PFSK-1 (cell line): ENCODE data around the gene ALOX5AP. TPM values are rescaled to one million over a fixed set of nuclear protein-coding genes. Genes with fewer than 3 reads are reported as not detected.

ENCODE experiments used
- FOXP2 ChIP-seq: optimal IDR thresholded peaks from 2 replicates; pipeline ENCODE3; 2011; ENCODE audit warnings: borderline replicate concordance, control low read depth, inconsistent platforms; ENCODE audit not compliant: insufficient read depth; ENCODE audit errors: extremely low read length, extremely low read depth
- POLR2AphosphoS5 ChIP-seq: IDR thresholded peaks from 2 replicates; pipeline ENCODE4 v1.6.1; 2012; ENCODE audit warnings: low read depth, mild to moderate bottlenecking, control low read depth, low read length, moderate library complexity
- SIN3A ChIP-seq: IDR thresholded peaks from 2 replicates; pipeline ENCODE4 v1.6.1; 2012; ENCODE audit warnings: mild to moderate bottlenecking, low read length, moderate library complexity, borderline replicate concordance; ENCODE audit not compliant: insufficient read depth
- TAF1 ChIP-seq: IDR thresholded peaks from 2 replicates; pipeline ENCODE4 v1.6.1; 2012; ENCODE audit warnings: low read length, control low read depth, borderline replicate concordance; ENCODE audit not compliant: insufficient read depth
- polyA plus RNA-seq: library from polyadenylated mRNA; unstranded; fragments of >200 nt; gene quantifications from one replicate; pipeline ENCODE4 v1.2.1, GENCODE V29; 2012; ENCODE audit warnings: low read depth, missing spikeins; ENCODE audit not compliant: insufficient read length
- TF ChIP-seq, protein P1 (sequence below), 2 experiments: IDR thresholded peaks; 2 replicates each; pipeline versions ENCODE4 v1.6.1 to v1.8.0; 2011 to 2012; ENCODE audit warnings: low read depth in 2 of 2, low read length in 2 of 2, control low read depth in 1 of 2, inconsistent platforms in 1 of 2, mild to moderate bottlenecking in 1 of 2, moderate library complexity in 1 of 2; ENCODE audit not compliant: insufficient read depth in 1 of 2

The ALOX5AP gene
- 0.31 TPM for polyA plus RNA-seq

DNA sequence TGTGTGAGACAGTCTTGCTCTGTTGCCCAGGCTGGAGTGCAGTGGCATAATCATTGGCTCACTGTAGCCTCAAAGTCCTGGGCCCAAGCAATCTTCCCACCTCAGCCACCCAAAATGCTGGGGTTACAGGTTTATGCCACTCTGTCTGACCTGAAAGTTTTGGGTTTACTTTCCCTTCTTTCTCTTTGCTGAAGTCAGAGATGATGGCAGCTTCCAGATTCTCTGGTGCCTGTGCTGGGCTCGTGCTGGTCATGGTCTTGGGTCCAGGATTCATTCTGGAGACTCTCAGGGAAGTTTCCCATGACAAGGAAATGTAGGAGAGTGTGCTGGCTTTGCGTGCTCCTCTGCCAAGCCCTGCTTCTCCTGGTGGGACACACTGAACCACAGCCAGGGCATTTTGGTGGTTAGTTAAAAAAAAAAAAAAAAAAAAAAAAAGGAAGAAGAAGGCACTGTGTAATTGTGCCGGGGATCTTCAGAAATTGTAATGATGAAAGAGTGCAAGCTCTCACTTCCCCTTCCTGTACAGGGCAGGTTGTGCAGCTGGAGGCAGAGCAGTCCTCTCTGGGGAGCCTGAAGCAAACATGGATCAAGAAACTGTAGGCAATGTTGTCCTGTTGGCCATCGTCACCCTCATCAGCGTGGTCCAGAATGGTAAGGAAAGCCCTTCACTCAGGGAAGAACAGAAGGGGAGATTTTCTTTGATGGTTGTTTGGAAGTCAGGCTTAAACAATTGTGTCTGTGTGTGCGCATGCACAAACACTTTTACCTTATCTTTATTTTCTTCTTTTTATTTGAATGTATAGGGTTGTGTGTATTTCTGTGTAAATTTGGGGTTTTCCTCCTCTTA, at the start of gene ALOX5AP:
Gene ALOX5AP, plus strand, starts transcription at position 519 of the 847 bp plus-strand sequence. Its CDS starts 63 bp downstream, at position 582.
- TF ChIP-seq, protein P1, sequence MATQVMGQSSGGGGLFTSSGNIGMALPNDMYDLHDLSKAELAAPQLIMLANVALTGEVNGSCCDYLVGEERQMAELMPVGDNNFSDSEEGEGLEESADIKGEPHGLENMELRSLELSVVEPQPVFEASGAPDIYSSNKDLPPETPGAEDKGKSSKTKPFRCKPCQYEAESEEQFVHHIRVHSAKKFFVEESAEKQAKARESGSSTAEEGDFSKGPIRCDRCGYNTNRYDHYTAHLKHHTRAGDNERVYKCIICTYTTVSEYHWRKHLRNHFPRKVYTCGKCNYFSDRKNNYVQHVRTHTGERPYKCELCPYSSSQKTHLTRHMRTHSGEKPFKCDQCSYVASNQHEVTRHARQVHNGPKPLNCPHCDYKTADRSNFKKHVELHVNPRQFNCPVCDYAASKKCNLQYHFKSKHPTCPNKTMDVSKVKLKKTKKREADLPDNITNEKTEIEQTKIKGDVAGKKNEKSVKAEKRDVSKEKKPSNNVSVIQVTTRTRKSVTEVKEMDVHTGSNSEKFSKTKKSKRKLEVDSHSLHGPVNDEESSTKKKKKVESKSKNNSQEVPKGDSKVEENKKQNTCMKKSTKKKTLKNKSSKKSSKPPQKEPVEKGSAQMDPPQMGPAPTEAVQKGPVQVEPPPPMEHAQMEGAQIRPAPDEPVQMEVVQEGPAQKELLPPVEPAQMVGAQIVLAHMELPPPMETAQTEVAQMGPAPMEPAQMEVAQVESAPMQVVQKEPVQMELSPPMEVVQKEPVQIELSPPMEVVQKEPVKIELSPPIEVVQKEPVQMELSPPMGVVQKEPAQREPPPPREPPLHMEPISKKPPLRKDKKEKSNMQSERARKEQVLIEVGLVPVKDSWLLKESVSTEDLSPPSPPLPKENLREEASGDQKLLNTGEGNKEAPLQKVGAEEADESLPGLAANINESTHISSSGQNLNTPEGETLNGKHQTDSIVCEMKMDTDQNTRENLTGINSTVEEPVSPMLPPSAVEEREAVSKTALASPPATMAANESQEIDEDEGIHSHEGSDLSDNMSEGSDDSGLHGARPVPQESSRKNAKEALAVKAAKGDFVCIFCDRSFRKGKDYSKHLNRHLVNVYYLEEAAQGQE (IDR thresholded peaks at IDR 0.05; ENCODE audit: insufficient read depth in 1 of 2, low read depth in 2 of 2, low read length in 2 of 2) = no peak
- TF ChIP-seq TAF1 (no peak), FOXP2 (no peak), SIN3A (no peak), POLR2AphosphoS5 (no peak)

DNA sequence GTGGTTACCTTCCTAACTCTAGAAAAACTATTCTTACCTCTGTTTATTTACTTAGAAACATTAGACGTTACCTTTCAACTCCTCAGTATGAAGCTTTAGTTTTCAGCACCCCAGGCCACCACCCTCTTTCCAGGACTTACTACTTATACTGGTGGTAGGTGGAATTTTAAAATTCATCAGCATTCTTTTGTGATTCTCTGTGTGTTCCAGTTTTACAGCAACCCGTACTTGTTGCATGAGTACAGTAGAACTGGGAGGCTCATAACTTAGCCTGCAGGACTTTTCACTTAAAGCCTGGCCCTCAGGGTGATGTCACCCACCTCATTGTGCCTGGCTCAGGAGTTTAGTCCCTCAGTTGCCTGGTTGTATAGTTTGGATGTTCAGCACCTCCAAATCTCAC, 49.4 kb upstream of the ALOX5AP start:
- TF ChIP-seq FOXP2 = no peak
- no peak for TF ChIP-seq SIN3A
- TF ChIP-seq TAF1 = no peak
- TF ChIP-seq, protein P1 (IDR thresholded peaks at IDR 0.05; ENCODE audit: insufficient read depth in 1 of 2, low read depth in 2 of 2, low read length in 2 of 2) = no peak
- TF ChIP-seq POLR2AphosphoS5 = no peak

DNA sequence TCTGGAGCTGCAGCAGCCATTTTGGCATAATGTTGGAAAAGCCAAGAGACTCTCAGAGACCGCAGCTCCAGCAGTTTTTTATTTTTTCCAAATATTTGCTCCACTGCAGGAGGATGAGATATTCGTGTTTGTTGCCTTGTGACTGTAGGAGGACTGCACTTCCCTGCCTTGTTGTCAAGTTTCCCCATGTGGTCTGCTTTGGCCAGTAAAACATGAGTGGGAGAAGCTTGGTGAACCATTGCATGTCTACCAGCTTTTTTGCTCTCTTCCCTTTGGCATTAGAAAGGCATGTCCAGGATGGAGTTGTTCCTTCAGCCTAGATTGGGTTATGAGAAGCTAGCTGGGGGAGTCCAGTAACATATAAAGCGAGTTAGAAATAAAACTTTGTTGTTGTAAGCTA, 47.7 kb upstream of the ALOX5AP start:
- TF ChIP-seq TAF1 (no peak), FOXP2 (no peak), SIN3A (no peak), POLR2AphosphoS5 (no peak)
- TF ChIP-seq, protein P1 (IDR thresholded peaks at IDR 0.05; ENCODE audit: insufficient read depth in 1 of 2, low read depth in 2 of 2, low read length in 2 of 2) = no peak

DNA sequence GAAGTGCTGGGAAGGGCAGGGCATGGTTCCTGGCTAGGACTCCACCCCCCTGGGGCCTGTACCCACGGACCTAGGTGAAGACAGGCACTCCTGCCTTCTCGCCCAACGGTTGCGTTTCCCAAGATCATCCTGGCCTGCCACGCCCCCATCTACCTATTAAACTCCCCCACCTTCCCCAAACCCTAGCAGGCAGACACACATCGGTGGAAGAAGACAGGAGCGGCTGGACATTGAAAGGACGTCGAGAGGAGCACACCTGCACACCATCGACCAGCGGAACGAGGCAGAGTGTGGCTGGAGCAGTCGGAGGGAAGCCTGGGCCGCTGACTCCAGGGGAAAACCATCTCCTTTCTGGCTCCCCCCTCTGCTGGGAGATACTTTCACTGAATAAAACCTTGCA, 45.6 kb upstream of the ALOX5AP start:
- TF ChIP-seq TAF1 (no peak), FOXP2 (no peak), SIN3A (no peak), POLR2AphosphoS5 (no peak)
- TF ChIP-seq, protein P1 (IDR thresholded peaks at IDR 0.05; ENCODE audit: insufficient read depth in 1 of 2, low read depth in 2 of 2, low read length in 2 of 2) = no peak
